NCI-H2081 treated with DMSO at 0.1 percent for 48 hours (cell line): ENCODE results near the gene OAF.
"Not testable (repeated sequence)": the region's sequence is repeated elsewhere in the genome, so short reads cannot be mapped to it uniquely, and the experiment has no call there.

ENCODE experiments used
- DNase-seq: peaks from one replicate; lab custom pipeline; 2025; lab: John Stamatoyannopoulos, UW

Gene OAF

DNA sequence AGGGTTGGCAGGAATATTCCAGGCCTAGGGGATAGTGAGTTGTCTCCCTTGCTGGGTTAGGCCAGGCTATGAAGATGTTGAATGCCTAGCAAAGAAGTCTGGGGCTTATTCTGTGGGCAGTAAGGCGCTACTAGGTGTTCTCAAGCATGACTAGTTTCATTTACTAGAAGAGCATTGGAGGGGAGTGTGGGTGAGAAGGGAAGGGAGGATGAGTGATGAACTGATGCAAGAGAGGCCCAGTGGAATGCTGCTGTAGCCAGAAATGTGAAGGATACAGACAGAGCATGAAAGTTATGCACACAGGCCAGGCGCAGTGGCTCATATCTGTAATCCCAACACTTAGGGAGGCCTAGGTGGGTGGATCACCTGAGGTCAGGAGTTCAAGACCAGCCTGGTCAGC is 62.6 kb downstream of the OAF start:
- no peak for DNase-seq

DNA sequence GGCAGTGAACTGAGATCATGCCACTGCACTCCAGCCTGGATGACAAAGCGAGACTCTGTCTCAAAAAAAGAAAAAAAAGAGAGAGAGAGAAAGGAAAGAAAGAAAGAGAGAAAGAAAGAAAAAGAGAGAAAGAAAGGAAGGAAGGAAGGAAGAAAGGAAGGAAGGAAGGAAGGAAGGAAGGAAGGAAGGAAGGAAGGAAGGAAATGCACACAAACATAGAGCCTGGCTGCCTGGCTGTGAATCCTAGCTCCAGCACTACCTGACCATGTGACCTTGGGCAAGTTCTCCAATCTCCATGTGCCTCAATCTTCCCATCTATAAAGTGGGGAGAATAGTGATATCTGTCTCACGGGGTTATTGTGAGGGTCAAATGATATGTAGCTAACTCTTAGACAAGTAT is 63.1 kb downstream of the OAF start:
- DNase-seq: not testable (repeated sequence)

DNA sequence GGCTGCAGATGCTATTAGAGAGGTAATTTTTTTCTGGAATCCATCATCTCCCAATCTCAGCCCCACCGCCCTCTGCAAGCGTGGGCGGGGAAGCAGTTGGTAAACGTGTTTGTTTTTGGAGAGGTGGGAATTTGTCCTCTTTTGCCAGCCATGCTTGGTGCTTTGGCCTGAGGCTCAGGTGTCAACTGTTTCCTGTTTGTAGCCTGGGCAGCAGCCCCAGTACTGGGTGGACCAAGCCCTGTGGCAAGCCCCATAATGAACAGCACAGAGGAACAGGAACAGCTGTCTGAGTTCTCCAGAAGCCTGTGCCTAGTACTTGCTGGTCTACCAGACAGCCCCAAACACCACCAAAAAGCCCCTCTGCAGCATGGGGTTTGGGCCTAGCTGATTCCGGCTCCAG is 68.7 kb downstream of the OAF start:
- no peak for DNase-seq
